HL-60 (cell line): Measurements from ENCODE around the gene SPSB4.

Source experiments
- GABPA ChIP-seq: IDR thresholded peaks from 2 replicates; pipeline ENCODE4 v1.6.1; 2012; ENCODE audit warnings: low read depth
- POLR2AphosphoS5 ChIP-seq: IDR thresholded peaks from 2 replicates; pipeline ENCODE4 v1.6.1; 2012; ENCODE audit warnings: low read depth
- SPI1 ChIP-seq: IDR thresholded peaks from 2 replicates; pipeline ENCODE4 v1.6.1; 2012; ENCODE audit warnings: low read depth, mild to moderate bottlenecking, borderline replicate concordance
- TF ChIP-seq, protein P1 (sequence below): IDR thresholded peaks from one replicate; pipeline ENCODE4 v1.5.1; 2011; ENCODE audit warnings: low read length, control low read depth, inconsistent platforms; ENCODE audit not compliant: insufficient read depth
- TF ChIP-seq, protein P2 (sequence below): IDR thresholded peaks from 2 replicates; pipeline ENCODE4 v1.6.1; 2012; ENCODE audit warnings: low read depth; ENCODE audit not compliant: insufficient replicate concordance

DNA sequence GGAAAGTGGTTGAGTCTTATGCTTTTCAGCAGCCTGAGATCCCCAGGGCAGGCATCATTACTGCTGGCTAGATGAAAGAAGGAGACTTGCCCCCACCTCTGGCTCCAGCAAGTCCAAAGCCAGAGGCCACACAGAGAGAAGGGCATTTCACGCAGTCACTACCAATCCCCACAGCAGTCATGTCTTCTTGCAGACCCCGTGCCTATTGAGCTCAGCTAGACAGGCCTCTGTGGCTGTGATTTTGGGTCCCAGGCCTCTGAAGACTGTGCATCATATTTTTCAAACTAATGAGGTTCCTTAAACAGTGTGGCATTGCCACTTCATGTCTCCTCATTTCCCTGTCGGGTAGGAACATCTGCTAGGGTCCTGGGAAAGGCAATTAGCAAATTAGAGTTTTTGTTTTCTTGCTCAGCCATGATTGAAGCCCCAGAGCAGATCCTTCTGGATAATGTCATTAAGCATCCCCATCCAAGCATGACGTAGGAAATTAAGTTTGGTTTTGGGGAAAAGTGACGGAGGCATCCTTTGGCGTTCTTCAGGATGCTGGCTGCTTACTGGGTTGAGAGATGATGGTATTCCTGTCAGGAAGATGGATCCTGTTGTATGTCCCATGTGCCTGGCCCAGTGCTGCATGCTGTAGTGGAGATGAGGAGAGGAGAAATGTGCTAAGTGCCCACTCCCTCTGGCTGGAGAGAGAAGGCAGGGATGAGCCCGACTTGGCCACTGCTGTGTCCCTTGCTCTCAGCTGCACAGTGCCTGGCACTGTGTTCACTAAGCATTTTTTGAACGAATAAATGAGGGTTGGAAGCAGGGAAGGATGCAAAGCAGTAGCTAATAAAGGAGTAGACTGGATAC, 7.0 kb downstream of the SPSB4 start:
- TF ChIP-seq, protein P1, sequence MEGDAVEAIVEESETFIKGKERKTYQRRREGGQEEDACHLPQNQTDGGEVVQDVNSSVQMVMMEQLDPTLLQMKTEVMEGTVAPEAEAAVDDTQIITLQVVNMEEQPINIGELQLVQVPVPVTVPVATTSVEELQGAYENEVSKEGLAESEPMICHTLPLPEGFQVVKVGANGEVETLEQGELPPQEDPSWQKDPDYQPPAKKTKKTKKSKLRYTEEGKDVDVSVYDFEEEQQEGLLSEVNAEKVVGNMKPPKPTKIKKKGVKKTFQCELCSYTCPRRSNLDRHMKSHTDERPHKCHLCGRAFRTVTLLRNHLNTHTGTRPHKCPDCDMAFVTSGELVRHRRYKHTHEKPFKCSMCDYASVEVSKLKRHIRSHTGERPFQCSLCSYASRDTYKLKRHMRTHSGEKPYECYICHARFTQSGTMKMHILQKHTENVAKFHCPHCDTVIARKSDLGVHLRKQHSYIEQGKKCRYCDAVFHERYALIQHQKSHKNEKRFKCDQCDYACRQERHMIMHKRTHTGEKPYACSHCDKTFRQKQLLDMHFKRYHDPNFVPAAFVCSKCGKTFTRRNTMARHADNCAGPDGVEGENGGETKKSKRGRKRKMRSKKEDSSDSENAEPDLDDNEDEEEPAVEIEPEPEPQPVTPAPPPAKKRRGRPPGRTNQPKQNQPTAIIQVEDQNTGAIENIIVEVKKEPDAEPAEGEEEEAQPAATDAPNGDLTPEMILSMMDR: no peak
- TF ChIP-seq GABPA (no peak), POLR2AphosphoS5 (no peak), SPI1 (no peak)
- TF ChIP-seq, protein P2, sequence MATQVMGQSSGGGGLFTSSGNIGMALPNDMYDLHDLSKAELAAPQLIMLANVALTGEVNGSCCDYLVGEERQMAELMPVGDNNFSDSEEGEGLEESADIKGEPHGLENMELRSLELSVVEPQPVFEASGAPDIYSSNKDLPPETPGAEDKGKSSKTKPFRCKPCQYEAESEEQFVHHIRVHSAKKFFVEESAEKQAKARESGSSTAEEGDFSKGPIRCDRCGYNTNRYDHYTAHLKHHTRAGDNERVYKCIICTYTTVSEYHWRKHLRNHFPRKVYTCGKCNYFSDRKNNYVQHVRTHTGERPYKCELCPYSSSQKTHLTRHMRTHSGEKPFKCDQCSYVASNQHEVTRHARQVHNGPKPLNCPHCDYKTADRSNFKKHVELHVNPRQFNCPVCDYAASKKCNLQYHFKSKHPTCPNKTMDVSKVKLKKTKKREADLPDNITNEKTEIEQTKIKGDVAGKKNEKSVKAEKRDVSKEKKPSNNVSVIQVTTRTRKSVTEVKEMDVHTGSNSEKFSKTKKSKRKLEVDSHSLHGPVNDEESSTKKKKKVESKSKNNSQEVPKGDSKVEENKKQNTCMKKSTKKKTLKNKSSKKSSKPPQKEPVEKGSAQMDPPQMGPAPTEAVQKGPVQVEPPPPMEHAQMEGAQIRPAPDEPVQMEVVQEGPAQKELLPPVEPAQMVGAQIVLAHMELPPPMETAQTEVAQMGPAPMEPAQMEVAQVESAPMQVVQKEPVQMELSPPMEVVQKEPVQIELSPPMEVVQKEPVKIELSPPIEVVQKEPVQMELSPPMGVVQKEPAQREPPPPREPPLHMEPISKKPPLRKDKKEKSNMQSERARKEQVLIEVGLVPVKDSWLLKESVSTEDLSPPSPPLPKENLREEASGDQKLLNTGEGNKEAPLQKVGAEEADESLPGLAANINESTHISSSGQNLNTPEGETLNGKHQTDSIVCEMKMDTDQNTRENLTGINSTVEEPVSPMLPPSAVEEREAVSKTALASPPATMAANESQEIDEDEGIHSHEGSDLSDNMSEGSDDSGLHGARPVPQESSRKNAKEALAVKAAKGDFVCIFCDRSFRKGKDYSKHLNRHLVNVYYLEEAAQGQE: no peak
